Mesendoderm (in vitro differentiated cells): Measurements from ENCODE around the gene ENAH.

ENCODE experiments used
- DNase-seq: peaks from one replicate; pipeline ENCODE4 v3.0.0; 2013
- H2AK5ac ChIP-seq: 2 replicates; pipeline ENCODE4 v1.6.1; 2013; ENCODE audit warnings: low read length, inconsistent platforms
- H2BK120ac ChIP-seq: 2 replicates; pipeline ENCODE4 v1.6.1; 2013; ENCODE audit warnings: low read depth, mild to moderate bottlenecking, low read length, moderate library complexity, mixed read lengths
- H2BK15ac ChIP-seq: replicated peaks from 2 replicates; pipeline ENCODE4 v1.6.1; 2013; ENCODE audit warnings: low read depth, mild to moderate bottlenecking, moderate library complexity
- H2BK5ac ChIP-seq: 2 replicates; pipeline ENCODE4 v1.6.1; 2013; ENCODE audit warnings: low read length, inconsistent platforms
- H3K18ac ChIP-seq: 2 replicates; pipeline ENCODE4 v1.6.1; 2013; ENCODE audit warnings: mild to moderate bottlenecking, low read length, mixed read lengths
- H3K23ac ChIP-seq: one replicate; pipeline ENCODE4 v1.6.1; 2013; ENCODE audit warnings: low read length
- H3K27ac ChIP-seq: 2 replicates; pipeline ENCODE4 v1.5.1; 2013; ENCODE audit warnings: low read depth, mild to moderate bottlenecking, inconsistent platforms, low read length, moderate library complexity
- H3K27me3 ChIP-seq: 2 replicates; pipeline ENCODE4 v1.6.1; 2013; ENCODE audit warnings: low read length, control low read depth, mild to moderate bottlenecking, inconsistent platforms; ENCODE audit not compliant: insufficient read depth, poor library complexity
- H3K36me3 ChIP-seq: 2 replicates; pipeline ENCODE4 v1.6.1; 2013; ENCODE audit warnings: low read length, inconsistent platforms; ENCODE audit not compliant: control insufficient read depth, insufficient read depth
- H3K4ac ChIP-seq: one replicate; pipeline ENCODE4 v1.6.1; 2013; ENCODE audit warnings: low read depth, mild to moderate bottlenecking, low read length, moderate library complexity
- H3K4me1 ChIP-seq: 2 replicates; pipeline ENCODE4 v1.6.1; 2013; ENCODE audit warnings: low read depth, low read length, inconsistent platforms; ENCODE audit not compliant: control insufficient read depth
- H3K4me2 ChIP-seq: 2 replicates; pipeline ENCODE4 v1.6.1; 2013; ENCODE audit warnings: low read length
- H3K4me3 ChIP-seq: 2 replicates; pipeline ENCODE4 v1.5.1; 2013; ENCODE audit warnings: mild to moderate bottlenecking, low read length
- H3K56ac ChIP-seq: one replicate; pipeline ENCODE4 v1.6.1; 2013; ENCODE audit warnings: low read length
- H3K79me1 ChIP-seq: 2 replicates; pipeline ENCODE4 v1.6.1; 2013; ENCODE audit warnings: low read length, inconsistent platforms
- H3K79me2 ChIP-seq: 2 replicates; pipeline ENCODE4 v1.6.1; 2013; ENCODE audit warnings: mild to moderate bottlenecking, low read length; ENCODE audit not compliant: control insufficient read depth, insufficient read depth
- H3K9ac ChIP-seq: 2 replicates; pipeline ENCODE4 v1.6.1; 2013; ENCODE audit warnings: low read length, inconsistent platforms
- H4K5ac ChIP-seq: one replicate; pipeline ENCODE4 v1.6.1; 2013; ENCODE audit warnings: low read length
- H4K8ac ChIP-seq: one replicate; pipeline ENCODE4 v1.6.1; 2013; ENCODE audit warnings: low read depth, mild to moderate bottlenecking, control low read depth, low read length, moderate library complexity
- WGBS: extraction: QIAGEN DNeasy Blood & Tissue Kit; methylation state at CpG from one replicate; pipeline ENCODE4 v1.1.7; 2013; ENCODE audit warnings: low lambda C conversion rate, missing lambda C conversion rate; ENCODE audit not compliant: insufficient coverage; ENCODE audit errors: extremely low coverage; 5-methylcytosine and 5-hydroxymethylcytosine counted together

The ENAH gene

DNA sequence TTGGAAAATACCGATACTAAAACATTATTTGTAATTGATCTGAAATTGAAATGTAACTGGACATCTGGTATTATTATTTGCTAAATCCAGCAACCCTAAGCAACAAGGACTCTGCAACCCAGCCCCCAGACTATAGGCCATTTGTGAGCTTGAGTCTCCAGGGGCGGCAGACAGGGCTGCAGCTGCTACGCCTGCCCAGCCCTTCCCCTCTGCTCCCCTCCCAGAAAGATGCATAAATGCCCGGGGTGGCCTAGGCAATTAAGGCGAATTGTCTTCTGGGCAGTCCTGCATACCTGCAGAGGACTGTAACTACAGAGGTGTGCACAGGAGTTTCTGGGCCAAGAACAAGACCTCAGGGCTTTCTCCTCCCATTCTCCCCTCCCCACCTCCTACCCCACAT is 183.9 kb downstream of the ENAH start:
- no CpG with 5 or more reads among the region's 5 CpGs for WGBS
- Histone ChIP-seq H3K4me1 (peaks cover 2% of the 10 kb centered on the region), H3K27ac (no peak overlapping the region), H3K27me3 (no peaks in the 10 kb centered on the region), H3K79me1 (no peaks in the 10 kb centered on the region), H3K9ac (no peak overlapping the region), H3K79me2 (no peaks in the 10 kb centered on the region), H4K5ac (no peak overlapping the region), H3K18ac (no peak overlapping the region), H2BK120ac (no peak overlapping the region), H3K23ac (no peak overlapping the region), H2AK5ac (no peak overlapping the region), H3K36me3 (no peaks in the 10 kb centered on the region), H3K4me2 (no peak overlapping the region), H2BK5ac (no peak overlapping the region), H4K8ac (no peak overlapping the region), H3K4ac (no peak overlapping the region), H3K4me3 (no peak overlapping the region), H3K56ac (no peak overlapping the region), H2BK15ac (no peak overlapping the region)
- no peak for DNase-seq

DNA sequence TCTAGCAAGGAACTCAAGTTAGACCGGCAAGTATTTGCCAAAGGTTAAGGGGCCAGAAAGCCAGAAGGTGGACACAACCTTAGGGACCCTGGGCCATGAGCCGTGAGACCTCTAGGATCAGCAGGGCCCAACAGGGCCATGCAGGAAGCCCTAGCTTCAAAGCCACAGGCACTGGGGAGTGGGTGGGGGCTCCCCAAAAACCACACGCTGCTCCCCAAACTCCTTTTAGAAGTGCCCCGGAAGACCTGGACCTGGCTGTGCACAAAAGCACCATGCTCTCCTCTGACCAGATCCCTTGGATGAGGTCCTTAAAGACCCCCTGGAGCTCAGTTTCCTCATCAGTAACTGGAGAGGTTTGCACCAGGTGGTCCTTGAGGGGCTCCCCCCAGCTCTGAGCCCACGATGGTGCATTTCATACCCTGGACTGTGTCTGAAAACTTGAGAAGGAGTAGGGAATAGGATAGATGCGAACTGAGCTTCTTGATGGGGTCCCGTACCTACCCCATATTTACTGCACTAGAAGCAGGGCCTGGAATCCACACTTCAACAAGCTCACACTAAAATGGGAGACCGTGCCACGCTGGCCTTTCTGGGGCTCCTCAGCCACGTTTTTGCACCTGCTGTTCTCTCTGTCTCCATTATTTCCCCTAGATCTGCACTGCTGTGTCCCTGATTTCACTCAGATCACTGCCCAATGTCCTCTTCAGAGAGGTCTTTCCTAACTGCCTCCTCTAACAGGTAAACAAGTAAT is 184.5 kb downstream of the ENAH start:
- Histone ChIP-seq H4K8ac (no peak overlapping the region), H3K36me3 (no peaks in the 10 kb centered on the region), H4K5ac (no peak overlapping the region), H3K4ac (no peak overlapping the region), H3K27me3 (no peaks in the 10 kb centered on the region), H2AK5ac (no peak overlapping the region), H3K27ac (no peak overlapping the region), H2BK5ac (no peak overlapping the region), H3K23ac (no peak overlapping the region), H3K18ac (no peak overlapping the region), H3K4me1 (peaks cover 2% of the 10 kb centered on the region), H3K79me2 (no peaks in the 10 kb centered on the region), H3K9ac (no peak overlapping the region), H3K56ac (no peak overlapping the region), H2BK120ac (no peak overlapping the region), H2BK15ac (no peak overlapping the region), H3K4me3 (no peak overlapping the region), H3K79me1 (no peaks in the 10 kb centered on the region), H3K4me2 (no peak overlapping the region)
- DNase-seq, result no peak
- WGBS, result no CpG with 5 or more reads among the region's 10 CpGs

DNA sequence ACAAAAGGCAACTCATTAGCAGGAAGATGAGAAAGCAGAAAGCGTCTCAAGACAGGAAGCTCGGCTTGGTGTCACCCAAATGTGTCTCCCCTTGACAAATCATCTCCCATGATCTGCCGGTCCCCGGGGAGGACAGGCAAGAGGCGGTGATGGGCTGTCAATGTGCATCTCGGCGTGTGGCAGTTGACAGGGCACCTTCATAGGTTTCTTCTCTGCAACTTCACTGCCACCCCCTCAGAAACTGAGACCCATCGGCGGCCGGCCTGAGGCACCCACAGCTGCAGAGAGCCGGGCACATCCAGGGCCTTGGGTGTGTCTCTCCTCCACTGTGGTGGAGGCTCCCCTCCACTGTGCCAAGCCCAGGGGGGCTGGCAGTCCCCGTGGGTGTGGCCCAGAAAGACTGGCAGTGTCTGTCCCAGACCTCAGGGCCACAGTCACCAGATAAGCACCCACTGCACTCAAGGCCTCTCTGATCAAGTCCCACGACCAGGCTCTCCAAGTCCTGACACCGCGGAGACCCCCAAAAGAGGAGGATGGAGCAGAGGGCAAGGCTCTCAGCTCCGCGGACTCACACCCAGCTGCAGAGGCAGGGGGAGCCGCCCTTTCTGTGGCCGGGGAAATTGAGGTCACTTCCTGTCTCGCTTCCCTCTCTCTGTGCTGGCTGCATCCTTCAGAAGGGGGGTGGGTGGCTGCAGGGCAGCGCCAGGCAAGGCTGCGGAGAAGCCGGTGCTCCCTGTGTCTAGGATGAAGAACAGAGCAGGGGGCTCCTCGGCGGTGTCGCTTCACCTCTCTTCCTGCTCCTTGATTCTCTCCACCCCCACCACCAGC is 185.5 kb downstream of the ENAH start:
- Histone ChIP-seq H3K23ac (no peak overlapping the region), H3K27ac (no peak overlapping the region), H3K79me1 (no peaks in the 10 kb centered on the region), H3K4me2 (no peak overlapping the region), H4K5ac (no peak overlapping the region), H3K36me3 (no peaks in the 10 kb centered on the region), H3K27me3 (no peaks in the 10 kb centered on the region), H2AK5ac (no peak overlapping the region), H4K8ac (no peak overlapping the region), H2BK5ac (no peak overlapping the region), H3K4me1 (peaks cover 2% of the 10 kb centered on the region), H3K4ac (no peak overlapping the region), H3K18ac (no peak overlapping the region), H2BK120ac (no peak overlapping the region), H3K56ac (peak overlapping the region; percentile 34), H3K9ac (no peak overlapping the region), H3K79me2 (no peaks in the 10 kb centered on the region), H2BK15ac (no peak overlapping the region), H3K4me3 (no peak overlapping the region)
- DNase-seq, result no peak
- WGBS, result no CpG with 5 or more reads among the region's 26 CpGs

DNA sequence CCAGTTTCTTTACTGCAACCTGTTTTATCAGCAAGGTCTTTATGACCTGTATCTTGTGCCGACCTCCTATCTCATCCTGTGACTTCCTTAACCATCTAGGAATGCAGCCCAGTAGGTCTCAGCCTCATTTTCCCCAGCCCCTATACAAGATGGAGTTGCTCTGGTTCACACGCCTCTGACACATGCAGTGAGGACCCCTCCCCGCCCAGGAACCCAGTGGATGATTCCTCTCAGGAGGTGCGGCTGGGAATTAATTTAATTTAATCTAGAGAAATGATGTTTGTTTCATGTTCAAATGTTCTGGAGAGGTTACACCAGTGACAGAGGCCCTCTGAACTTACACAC is 186.1 kb downstream of the ENAH start:
- no peak overlapping the region for H3K4me2 ChIP-seq
- H3K27ac ChIP-seq, result no peak overlapping the region
- peaks cover 2% of the 10 kb centered on the region for H3K4me1 ChIP-seq

DNA sequence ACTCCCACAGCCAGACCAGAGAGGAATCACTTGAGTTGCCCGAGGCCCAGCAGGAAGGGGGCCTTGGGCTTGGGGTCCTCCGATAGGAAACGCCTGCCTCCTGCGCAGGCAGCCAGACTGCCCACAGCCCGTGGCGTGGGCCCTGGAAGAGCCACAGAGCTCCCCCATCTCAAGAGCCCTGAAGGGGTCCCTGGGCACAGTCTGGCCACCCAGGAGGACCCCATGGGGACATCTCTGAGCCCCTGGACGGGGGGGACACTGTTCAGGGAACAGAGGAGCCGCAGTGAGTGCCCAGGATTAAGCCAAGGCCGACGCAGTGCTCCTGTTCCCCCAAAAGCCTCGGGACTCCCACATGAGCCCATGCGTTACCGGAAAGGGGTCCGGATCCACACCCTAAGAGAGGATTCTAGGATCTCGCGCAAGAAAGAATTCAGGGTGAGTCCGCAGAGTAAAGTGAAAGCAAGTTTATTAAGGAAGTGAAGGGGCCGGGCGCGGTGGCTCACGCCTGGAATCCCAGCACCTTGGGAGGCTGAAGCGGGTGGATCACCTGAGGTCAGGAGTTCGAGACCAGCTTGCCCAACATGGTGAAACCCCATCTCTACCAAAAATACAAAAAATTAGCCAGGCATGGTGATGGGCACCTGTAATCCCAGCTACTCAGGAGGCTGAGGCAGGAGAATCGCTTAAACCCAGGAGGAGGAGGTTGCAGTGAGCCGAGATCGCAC is 187.0 kb downstream of the ENAH start:
- no peak overlapping the region for H3K4me2 ChIP-seq

More for the DNA sequence above, 186.1 kb downstream of the ENAH start:
- Histone ChIP-seq H3K4ac (no peak overlapping the region), H2BK5ac (no peak overlapping the region), H2BK120ac (no peak overlapping the region), H3K36me3 (no peaks in the 10 kb centered on the region), H3K79me2 (no peaks in the 10 kb centered on the region), H3K9ac (no peak overlapping the region), H3K23ac (no peak overlapping the region), H3K56ac (no peak overlapping the region), H2BK15ac (no peak overlapping the region), H4K8ac (no peak overlapping the region), H2AK5ac (no peak overlapping the region), H3K79me1 (no peaks in the 10 kb centered on the region), H3K18ac (no peak overlapping the region), H4K5ac (no peak overlapping the region), H3K27me3 (no peaks in the 10 kb centered on the region), H3K4me3 (no peak overlapping the region)
- no CpG with 5 or more reads among the region's 4 CpGs for WGBS
- no peak for DNase-seq

More for the DNA sequence above, 187.0 kb downstream of the ENAH start:
- Histone ChIP-seq H3K56ac (no peak overlapping the region), H4K5ac (no peak overlapping the region), H3K23ac (no peak overlapping the region), H2BK15ac (no peak overlapping the region), H3K27ac (no peak overlapping the region), H3K79me1 (no peaks in the 10 kb centered on the region), H2AK5ac (no peak overlapping the region), H2BK120ac (no peak overlapping the region), H4K8ac (no peak overlapping the region), H3K18ac (no peak overlapping the region), H3K27me3 (no peaks in the 10 kb centered on the region), H3K4me1 (peaks cover 2% of the 10 kb centered on the region), H3K4me3 (no peak overlapping the region), H2BK5ac (no peak overlapping the region), H3K9ac (no peak overlapping the region), H3K4ac (no peak overlapping the region), H3K36me3 (no peaks in the 10 kb centered on the region), H3K79me2 (no peaks in the 10 kb centered on the region)
- no CpG with 5 or more reads among the region's 26 CpGs for WGBS
- no peak for DNase-seq
